GM12878 (cell line): ENCODE results near the gene PCSK2. TPM values are rescaled to one million over a fixed set of nuclear protein-coding genes. Genes with fewer than 3 reads are reported as not detected.

Experiments used
- ATAC-seq: fragments of 200-7000 bp; cut with Tn5 transposase; 3 replicates; pipeline ENCODE4 v1.9.1; 2020; ENCODE audit warnings: mild to moderate bottlenecking, moderate library complexity
- BruUV-seq: library from RNA; stranded (reverse); fragments of 400-500 nt; replicated peaks from 2 replicates; lab custom pipeline; 2021; lab: Mats Ljungman, UMichigan
- CTCF ChIA-PET: fragments of 300-600 bp; sonication (Branson Sonifier 250); formaldehyde crosslinking; extraction: SDS; loops from one replicate; lab custom pipeline; 2021; ENCODE audit warnings: inconsistent platforms; lab: Yijun Ruan, JAX
- POLR2A ChIA-PET: fragments of 350-600 bp; formaldehyde crosslinking; extraction: SDS; loops from one replicate; lab custom pipeline; 2021; ENCODE audit warnings: inconsistent platforms; lab: Charles Lee
- RAD21 ChIA-PET: fragments of 300-600 bp; sonication (Branson Sonifier 250); formaldehyde crosslinking; loops from one replicate; lab custom pipeline; 2023; ENCODE audit warnings: antibody characterized with exemption; ENCODE audit not compliant: unreplicated experiment; lab: Charles Lee
- SMC1A ChIA-PET: fragments of 300-600 bp; sonication (Branson Sonifier 250); formaldehyde crosslinking; loops from one replicate; lab custom pipeline; 2023; ENCODE audit not compliant: unreplicated experiment, uncharacterized antibody; lab: Charles Lee
- DNase-seq: peaks from one replicate; pipeline ENCODE4 v3.0.0-alpha.2; 2011; ENCODE audit warnings: low read depth, low spot score
- FAIRE-seq: peaks from 3 replicates; lab custom pipeline; 2011; peaks lifted over from hg19 to GRCh38; lab: Jason Lieb, UNC
- H2AFZ ChIP-seq: 2 replicates; pipeline ENCODE4 v1.6.0; 2011; ENCODE audit warnings: low read depth, low read length, control low read depth; ENCODE audit not compliant: control insufficient read depth
- H3K27ac ChIP-seq: 2 replicates; pipeline ENCODE4 v1.5.1; 2011; ENCODE audit warnings: control low read depth; ENCODE audit not compliant: control insufficient read depth, insufficient read depth
- H3K27me3 ChIP-seq, 2 experiments: replicated peaks in 1 of 2; 2 replicates each; pipeline versions ENCODE4 v1.6.0 to v1.6.1; 2011; ENCODE audit warnings: low read length in 1 of 2; ENCODE audit not compliant: control insufficient read depth in 2 of 2, insufficient read depth in 2 of 2
- H3K36me3 ChIP-seq, 2 experiments: 2 replicates each; pipeline ENCODE4 v1.5.1; 2011; ENCODE audit warnings: low read length in 1 of 2; ENCODE audit not compliant: control insufficient read depth in 2 of 2, insufficient read depth in 2 of 2
- H3K4me1 ChIP-seq: 2 replicates; pipeline ENCODE4 v1.6.1; 2011; ENCODE audit warnings: mild to moderate bottlenecking, low read length, moderate library complexity, mixed read lengths; ENCODE audit not compliant: control insufficient read depth, insufficient read depth
- H3K4me2 ChIP-seq: 2 replicates; pipeline ENCODE4 v1.6.0; 2011; ENCODE audit warnings: control low read depth; ENCODE audit not compliant: control insufficient read depth, insufficient read depth
- H3K4me3 ChIP-seq: fragments of 200-600 bp; sonication (generic); 2 replicates; pipeline ENCODE4 v1.5.1; 2016
- H3K79me2 ChIP-seq: 2 replicates; pipeline ENCODE4 v1.6.0; 2011; ENCODE audit warnings: low read length; ENCODE audit not compliant: control insufficient read depth, insufficient read depth
- H3K9ac ChIP-seq: 2 replicates; pipeline ENCODE4 v1.8.0; 2011; ENCODE audit warnings: low read length, control low read depth, mixed read lengths; ENCODE audit not compliant: control insufficient read depth, insufficient read depth
- H3K9me3 ChIP-seq: replicated peaks from 3 replicates; pipeline ENCODE4 v1.5.1; 2011; ENCODE audit warnings: mild to moderate bottlenecking, low read length; ENCODE audit not compliant: control insufficient read depth, insufficient read depth
- H4K20me1 ChIP-seq: 2 replicates; pipeline ENCODE4 v1.6.0; 2011; ENCODE audit not compliant: control insufficient read depth, insufficient read depth
- BCL11A ChIP-seq: IDR thresholded peaks from 2 replicates; pipeline ENCODE4 v1.6.1; 2011; ENCODE audit warnings: low read depth, low read length
- CHD1 ChIP-seq: IDR thresholded peaks from 2 replicates; pipeline ENCODE4 v1.6.1; 2012; ENCODE audit warnings: low read depth, low read length, improper control_type of control experiment
- CHD2 ChIP-seq: IDR thresholded peaks from 2 replicates; pipeline ENCODE4 v1.6.1; 2011; ENCODE audit warnings: low read depth, low read length, improper control_type of control experiment, borderline replicate concordance
- HCFC1 ChIP-seq: fragments of 150-350 bp; IDR thresholded peaks from 2 replicates; pipeline ENCODE4 v1.6.1; 2014; ENCODE audit warnings: low read length
- IKZF1 ChIP-seq: fragments of 450-650 bp; conservative IDR thresholded peaks from 2 replicates; pipeline ENCODE4 v1.6.1; 2017; ENCODE audit warnings: antibody characterized with exemption, mild to moderate bottlenecking
- KLF5 ChIP-seq: fragments of 450-650 bp; IDR thresholded peaks from 2 replicates; pipeline ENCODE4 v1.6.1; 2014; ENCODE audit warnings: mild to moderate bottlenecking; ENCODE audit not compliant: partially characterized antibody
- PAX8 ChIP-seq: fragments of 450-650 bp; IDR thresholded peaks from 2 replicates; pipeline ENCODE4 v1.6.1; 2017; ENCODE audit warnings: mild to moderate bottlenecking, moderate library complexity
- POU2F2 ChIP-seq: IDR thresholded peaks from 3 replicates; pipeline ENCODE4 v1.6.1; 2011; ENCODE audit warnings: low read depth, mild to moderate bottlenecking, low read length, borderline replicate concordance
- RUNX3 ChIP-seq: IDR thresholded peaks from 2 replicates; pipeline ENCODE4 v1.6.1; 2012; ENCODE audit warnings: low read length, inconsistent platforms
- SMARCA5 ChIP-seq: fragments of 450-650 bp; IDR thresholded peaks from 2 replicates; pipeline ENCODE4 v1.6.1; 2017; ENCODE audit warnings: mild to moderate bottlenecking
- SP1 ChIP-seq: IDR thresholded peaks from one replicate; pipeline ENCODE4 v1.6.1; 2011; ENCODE audit warnings: low read depth, low read length
- SREBF2 ChIP-seq: IDR thresholded peaks from 2 replicates; pipeline ENCODE4 v1.6.1; 2012; ENCODE audit warnings: mild to moderate bottlenecking, low read length
- SRF ChIP-seq, 2 experiments: IDR thresholded peaks; 2 replicates each; pipeline ENCODE4 v1.6.1; 2011; ENCODE audit warnings: low read depth in 2 of 2, low read length in 2 of 2, mild to moderate bottlenecking in 1 of 2, moderate library complexity in 1 of 2
- WGBS: methylation state at CpG from one replicate; pipeline ENCODE4 v1.1.6; 2016; ENCODE audit warnings: low lambda C conversion rate; ENCODE audit not compliant: insufficient replicate concordance, insufficient coverage; ENCODE audit errors: missing lambda C conversion rate; 5-methylcytosine and 5-hydroxymethylcytosine counted together
- in situ Hi-C: fragments of 300-500 bp; cut with MboI; formaldehyde crosslinking; loops from 9 replicates; pipeline ENCODE4 v1.14.3; 2018; ENCODE audit warnings: mixed read lengths
- intact Hi-C: fragments of 100-400 bp; cut with micrococcal nuclease; formaldehyde crosslinking; loops from one replicate; pipeline ENCODE4 v1.14.2; 2022; ENCODE audit not compliant: unreplicated experiment
- polyA plus RNA-seq, 11 experiments: library from polyadenylated mRNA; depleted of rRNA in 4 of 11; unstranded in 6 of 11; stranded (reverse) in 5 of 11; fragments of >200 nt; fragmentation: Nextera tagmentation in 4 of 11; fragmentation: Illumina TruSeq in 1 of 11; extraction: Ambion mirVana in 4 of 11; extraction: Trizol in 1 of 11; gene quantifications; 1 replicate in 1 of 11; 2 replicates in 10 of 11; pipeline versions ENCODE4 v1.2.1 to v1.2.3, GENCODE V29; 2011 to 2016; ENCODE audit warnings: inconsistent platforms in 2 of 11, missing spikeins in 2 of 11, low read depth in 1 of 11
- total RNA-seq, 4 experiments: library from RNA; depleted of rRNA in 3 of 4; stranded (reverse); fragments of >200 nt in 3 of 4; fragmentation: Illumina TruSeq in 1 of 4; extraction: Trizol in 1 of 4; gene quantifications; 2 replicates each; pipeline versions ENCODE4 v1.2.1 to v1.2.3, GENCODE V29; 2013 to 2021
- TF ChIP-seq, protein P1 (sequence below): fragments of 450-650 bp; IDR thresholded peaks from 2 replicates; pipeline ENCODE4 v1.6.1; 2016; ENCODE audit warnings: mild to moderate bottlenecking, moderate library complexity, borderline replicate concordance

PCSK2 gene
- total and polyA plus RNA-seq, 10 of the 15 experiments (the other 5 are each of a cell fraction or from before 2014, with no cell fraction given) = not detected

DNA sequence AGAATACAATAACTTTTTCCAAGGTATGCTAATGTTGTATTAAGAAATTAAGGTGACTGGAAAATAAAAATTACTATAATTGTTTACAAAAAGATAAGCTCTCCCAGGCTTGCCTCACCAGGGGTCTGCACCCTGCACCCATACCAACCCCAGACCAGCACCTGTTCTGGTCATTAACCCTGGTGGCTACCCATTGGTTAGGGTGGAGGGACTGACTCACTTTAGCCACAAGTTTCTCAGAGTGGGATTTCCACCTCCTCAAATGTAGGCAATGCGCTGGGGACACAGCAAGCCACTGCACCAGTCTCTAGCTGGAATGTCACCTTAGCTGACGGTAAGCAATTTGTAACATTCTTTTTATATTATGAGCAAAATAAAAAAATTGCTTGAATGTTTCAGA is 221.2 kb downstream of the PCSK2 start:
- intact Hi-C loops = no loop called here
- no peak for ATAC-seq
- peaks cover 0 to 6% of the 10 kb centered on the region in 2 experiments; a peak in 1 of 4 replicates for H3K27me3 ChIP-seq
- ChIA-PET RAD21 (no interaction called here), CTCF (interaction anchor here (1.6 to 2.5 kb wide), 2 partner anchors 15 to 18 kb away, joined by 4 to 5 read pairs; no protein-coding TSS in a partner anchor), SMC1A (no interaction called here), POLR2A (no interaction called here)
- in situ Hi-C loops = no loop called here
- no peaks in the 10 kb centered on the region for H3K79me2 ChIP-seq
- H3K9ac ChIP-seq = no peak overlapping the region
- no peaks in the 10 kb centered on the region for H3K9me3 ChIP-seq
- no peak overlapping the region for H3K4me3 ChIP-seq
- H3K4me2 ChIP-seq = no peak overlapping the region
- H3K27ac ChIP-seq = no peak overlapping the region
- H2AFZ ChIP-seq = no peak overlapping the region
- no TSS peak for BruUV-seq
- 50% methylated on average over 2 of the region's 2 CpGs for WGBS
- H3K4me1 ChIP-seq = no peaks in the 10 kb centered on the region
- H4K20me1 ChIP-seq = no peaks in the 10 kb centered on the region
- no peak for TF ChIP-seq SRF (IDR thresholded peaks at IDR 0.05; ENCODE audit: low read depth in 2 of 2, low read length in 2 of 2)
- no peak for TF ChIP-seq SP1
- TF ChIP-seq KLF5 = no peak
- no peak for TF ChIP-seq CHD2
- no peak for DNase-seq
- no peak for FAIRE-seq
- H3K36me3 ChIP-seq = no peaks in the 10 kb centered on the region

DNA sequence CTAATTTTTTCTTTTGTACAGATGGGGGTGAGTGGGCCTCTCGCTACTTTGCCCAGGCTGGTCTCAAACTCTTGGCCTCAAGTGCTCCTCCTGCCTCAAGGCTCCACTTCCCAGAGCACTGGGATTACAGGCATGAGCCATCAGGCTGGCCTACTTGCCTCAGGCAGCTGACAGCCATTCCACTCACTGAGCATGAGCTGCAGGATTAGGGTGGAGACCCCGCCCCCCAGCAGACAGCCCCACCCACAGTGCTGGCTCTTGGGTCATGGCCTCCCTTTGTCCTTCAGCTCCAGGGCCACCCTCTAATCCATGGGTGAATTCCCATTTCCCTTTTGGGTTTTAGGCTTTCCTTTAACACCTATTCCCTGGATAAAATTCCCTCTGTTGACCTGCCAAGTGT is 222.2 kb downstream of the PCSK2 start:
- BruUV-seq = no TSS peak
- Histone ChIP-seq H3K79me2 (no peaks in the 10 kb centered on the region), H3K27ac (no peak overlapping the region), H3K36me3 (no peaks in the 10 kb centered on the region), H3K4me1 (no peaks in the 10 kb centered on the region), H3K27me3 (peaks cover 0 to 6% of the 10 kb centered on the region in 2 experiments; a peak in 1 of 4 replicates), H4K20me1 (no peaks in the 10 kb centered on the region), H3K9ac (no peak overlapping the region), H2AFZ (no peak overlapping the region), H3K4me2 (no peak overlapping the region), H3K4me3 (no peak overlapping the region), H3K9me3 (no peaks in the 10 kb centered on the region)
- ATAC-seq (no peak), FAIRE-seq (no peak), DNase-seq (no peak)
- intact Hi-C loops (no loop called here), in situ Hi-C loops (no loop called here)
- RAD21 ChIA-PET = no interaction called here
- WGBS = 36% methylated on average over 2 of the region's 2 CpGs
- CTCF ChIA-PET = interaction anchor here (0.6 to 1.6 kb wide), 2 partner anchors 16 to 28 kb away, joined by 3 to 4 read pairs; no protein-coding TSS in a partner anchor
- SMC1A ChIA-PET = no interaction called here
- POLR2A ChIA-PET = no interaction called here
- no peak for TF ChIP-seq SMARCA5
- no peak for TF ChIP-seq HCFC1
- TF ChIP-seq PAX8 = no peak
- TF ChIP-seq CHD1 = no peak
- no peak for TF ChIP-seq IKZF1
- TF ChIP-seq CHD2 = no peak
- TF ChIP-seq SREBF2 = no peak
- TF ChIP-seq, protein P1, sequence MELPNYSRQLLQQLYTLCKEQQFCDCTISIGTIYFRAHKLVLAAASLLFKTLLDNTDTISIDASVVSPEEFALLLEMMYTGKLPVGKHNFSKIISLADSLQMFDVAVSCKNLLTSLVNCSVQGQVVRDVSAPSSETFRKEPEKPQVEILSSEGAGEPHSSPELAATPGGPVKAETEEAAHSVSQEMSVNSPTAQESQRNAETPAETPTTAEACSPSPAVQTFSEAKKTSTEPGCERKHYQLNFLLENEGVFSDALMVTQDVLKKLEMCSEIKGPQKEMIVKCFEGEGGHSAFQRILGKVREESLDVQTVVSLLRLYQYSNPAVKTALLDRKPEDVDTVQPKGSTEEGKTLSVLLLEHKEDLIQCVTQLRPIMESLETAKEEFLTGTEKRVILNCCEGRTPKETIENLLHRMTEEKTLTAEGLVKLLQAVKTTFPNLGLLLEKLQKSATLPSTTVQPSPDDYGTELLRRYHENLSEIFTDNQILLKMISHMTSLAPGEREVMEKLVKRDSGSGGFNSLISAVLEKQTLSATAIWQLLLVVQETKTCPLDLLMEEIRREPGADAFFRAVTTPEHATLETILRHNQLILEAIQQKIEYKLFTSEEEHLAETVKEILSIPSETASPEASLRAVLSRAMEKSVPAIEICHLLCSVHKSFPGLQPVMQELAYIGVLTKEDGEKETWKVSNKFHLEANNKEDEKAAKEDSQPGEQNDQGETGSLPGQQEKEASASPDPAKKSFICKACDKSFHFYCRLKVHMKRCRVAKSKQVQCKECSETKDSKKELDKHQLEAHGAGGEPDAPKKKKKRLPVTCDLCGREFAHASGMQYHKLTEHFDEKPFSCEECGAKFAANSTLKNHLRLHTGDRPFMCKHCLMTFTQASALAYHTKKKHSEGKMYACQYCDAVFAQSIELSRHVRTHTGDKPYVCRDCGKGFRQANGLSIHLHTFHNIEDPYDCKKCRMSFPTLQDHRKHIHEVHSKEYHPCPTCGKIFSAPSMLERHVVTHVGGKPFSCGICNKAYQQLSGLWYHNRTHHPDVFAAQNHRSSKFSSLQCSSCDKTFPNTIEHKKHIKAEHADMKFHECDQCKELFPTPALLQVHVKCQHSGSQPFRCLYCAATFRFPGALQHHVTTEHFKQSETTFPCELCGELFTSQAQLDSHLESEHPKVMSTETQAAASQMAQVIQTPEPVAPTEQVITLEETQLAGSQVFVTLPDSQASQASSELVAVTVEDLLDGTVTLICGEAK = no peak
- no peak for TF ChIP-seq RUNX3
- TF ChIP-seq BCL11A = no peak
- TF ChIP-seq POU2F2 = no peak
